HPDE6-E6E7 (cell line): ENCODE results near the gene CTXN1.
"Not testable (repeated sequence)": the region's sequence is repeated elsewhere in the genome, so short reads cannot be mapped to it uniquely, and the experiment has no call there.

Experiments
- DNase-seq: peaks from one replicate; pipeline ENCODE4 v3.0.0; 2011; ENCODE audit warnings: missing footprints; ENCODE audit errors: extremely low spot score

The CTXN1 gene

DNA sequence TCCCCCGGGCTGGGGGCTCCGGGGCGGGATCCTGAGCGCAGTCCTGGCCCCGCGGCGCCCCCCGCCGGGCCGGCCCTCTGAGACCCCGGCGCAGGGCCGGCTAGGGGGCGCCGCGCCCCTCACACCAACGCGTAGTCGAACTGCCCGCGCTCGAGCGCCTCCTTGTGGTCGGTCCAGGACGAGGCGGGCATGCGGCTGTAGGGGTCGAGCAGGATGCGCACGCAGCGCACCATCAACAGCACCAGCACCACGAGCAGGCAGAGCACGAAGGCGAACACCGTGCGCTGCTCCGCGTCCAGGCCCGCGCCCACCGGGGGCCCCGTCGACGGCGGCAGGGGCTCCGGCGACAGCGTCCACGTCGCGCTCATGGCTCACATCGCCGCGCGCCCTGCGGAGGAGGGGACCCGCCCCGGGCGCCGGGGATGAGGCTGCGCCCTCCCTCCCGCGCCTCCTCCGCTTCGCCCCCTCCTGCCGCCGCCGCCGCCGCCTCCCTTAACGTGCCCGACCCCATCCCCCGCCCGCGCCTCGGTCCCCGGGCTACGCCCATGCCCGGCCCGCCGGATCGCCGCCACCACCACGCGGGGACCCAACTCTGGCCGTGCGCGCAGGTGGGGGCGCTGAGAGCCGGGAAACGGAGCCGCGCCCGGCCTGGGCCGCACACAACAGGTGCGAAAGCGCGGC is 624 bp downstream of the CTXN1 start:
- DNase-seq, result no peak

DNA sequence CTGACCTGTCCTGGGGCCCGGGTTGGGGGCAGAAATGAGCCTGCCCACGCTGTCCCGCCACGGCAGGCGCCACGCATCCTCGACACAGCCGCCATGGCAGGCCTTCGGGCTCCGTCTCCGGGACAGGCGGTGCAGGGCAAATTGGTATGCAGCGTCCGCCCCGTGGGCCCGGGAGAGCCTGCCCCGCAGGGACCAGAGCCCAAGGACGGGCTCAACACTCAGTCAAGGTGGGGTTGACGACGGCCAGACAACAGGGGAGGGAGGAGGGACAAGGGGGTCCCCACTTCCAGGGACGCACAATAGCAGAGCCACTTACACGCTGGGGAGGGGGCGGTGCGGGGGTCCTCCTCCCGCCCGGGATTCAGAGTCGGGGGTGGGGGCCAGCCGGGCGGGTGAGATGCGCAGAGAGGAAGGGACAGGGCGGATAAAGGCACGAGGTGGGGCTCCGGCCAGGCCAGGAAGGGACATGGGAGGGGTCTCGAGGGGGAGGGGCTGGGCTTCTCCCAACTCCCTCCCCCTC is 1.2 kb downstream of the CTXN1 start:
- no peak for DNase-seq

DNA sequence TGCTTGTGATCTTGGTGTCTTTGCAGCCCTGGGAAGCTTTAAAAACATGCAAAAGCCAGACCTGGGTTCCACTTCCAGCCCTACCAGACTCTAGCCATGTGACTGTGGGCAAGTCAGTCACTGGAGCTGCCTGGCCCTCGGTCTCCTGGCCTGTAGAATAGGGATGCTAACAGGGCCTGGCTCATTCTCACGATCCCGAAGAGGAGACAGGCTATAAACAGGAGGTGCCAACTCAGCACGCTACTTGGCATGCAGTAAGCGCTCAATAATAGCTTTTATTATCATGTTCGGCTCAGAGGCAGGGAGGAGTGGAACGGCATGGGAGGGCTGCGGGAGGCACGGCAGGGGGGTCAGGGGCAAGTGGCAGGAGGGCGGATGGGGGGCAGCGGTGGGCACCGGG is 1.7 kb downstream of the CTXN1 start:
- DNase-seq, result no peak

DNA sequence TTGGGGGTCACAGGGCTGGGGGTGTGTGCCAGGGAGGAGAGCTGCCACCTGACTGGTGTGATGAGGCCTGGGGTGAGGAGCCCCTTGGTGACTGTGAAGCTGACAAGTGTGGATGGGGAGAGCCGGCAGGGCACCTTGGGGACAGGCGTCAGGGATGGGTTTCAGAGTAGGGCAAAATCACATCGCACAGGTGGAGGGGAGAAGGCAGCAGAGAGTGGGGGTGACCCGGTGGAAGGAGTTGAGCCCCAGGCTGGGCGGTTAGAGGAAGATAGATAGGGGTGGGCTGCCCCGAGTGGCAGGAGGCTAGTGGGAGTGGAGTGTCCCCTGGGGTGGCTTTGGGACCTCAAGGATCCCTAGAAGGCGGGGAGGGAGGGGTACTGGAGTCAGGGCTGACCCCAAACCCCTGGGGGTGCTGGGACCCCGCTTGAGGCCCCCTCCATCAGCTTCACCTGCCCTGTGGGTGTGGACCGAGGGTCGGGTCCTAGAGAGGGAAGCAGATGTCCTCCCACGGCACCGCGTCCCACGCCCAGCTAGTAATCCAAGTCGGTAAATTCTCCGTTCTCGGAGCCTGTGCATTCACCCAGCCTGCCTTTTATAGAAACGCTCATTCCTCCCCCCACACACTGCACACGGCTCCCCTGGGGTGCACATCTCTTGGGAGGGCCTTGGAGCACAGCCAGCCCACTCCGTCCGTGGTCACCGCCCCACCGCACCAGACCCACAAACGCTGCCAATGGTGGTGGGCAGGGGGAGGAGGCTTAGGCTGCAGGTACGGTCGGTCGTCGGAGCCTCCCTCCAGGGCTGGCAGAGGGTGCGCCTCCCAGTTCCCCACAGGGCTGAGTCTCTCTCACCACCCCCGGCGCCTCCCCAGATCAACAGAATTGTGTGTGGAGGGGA is 2.4 kb downstream of the CTXN1 start:
- DNase-seq, result no peak

DNA sequence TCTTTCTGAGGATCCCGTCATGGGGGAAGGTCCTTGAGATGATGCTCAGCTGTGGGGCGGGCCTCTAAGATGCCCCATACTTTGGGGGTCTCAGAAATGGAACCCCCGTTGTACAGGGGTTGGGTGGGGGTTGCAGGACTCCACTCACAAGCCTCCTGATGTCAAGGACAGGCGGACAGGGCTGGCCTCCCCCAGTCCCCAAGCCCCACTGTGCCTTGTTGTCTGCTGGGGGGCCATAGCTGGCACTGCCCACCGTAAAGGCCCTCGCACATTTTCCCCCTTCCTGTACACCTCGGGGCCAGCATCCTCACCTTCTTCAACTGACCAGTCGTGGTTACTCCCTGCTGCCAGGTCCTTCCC is 3.1 kb downstream of the CTXN1 start:
- no peak for DNase-seq

DNA sequence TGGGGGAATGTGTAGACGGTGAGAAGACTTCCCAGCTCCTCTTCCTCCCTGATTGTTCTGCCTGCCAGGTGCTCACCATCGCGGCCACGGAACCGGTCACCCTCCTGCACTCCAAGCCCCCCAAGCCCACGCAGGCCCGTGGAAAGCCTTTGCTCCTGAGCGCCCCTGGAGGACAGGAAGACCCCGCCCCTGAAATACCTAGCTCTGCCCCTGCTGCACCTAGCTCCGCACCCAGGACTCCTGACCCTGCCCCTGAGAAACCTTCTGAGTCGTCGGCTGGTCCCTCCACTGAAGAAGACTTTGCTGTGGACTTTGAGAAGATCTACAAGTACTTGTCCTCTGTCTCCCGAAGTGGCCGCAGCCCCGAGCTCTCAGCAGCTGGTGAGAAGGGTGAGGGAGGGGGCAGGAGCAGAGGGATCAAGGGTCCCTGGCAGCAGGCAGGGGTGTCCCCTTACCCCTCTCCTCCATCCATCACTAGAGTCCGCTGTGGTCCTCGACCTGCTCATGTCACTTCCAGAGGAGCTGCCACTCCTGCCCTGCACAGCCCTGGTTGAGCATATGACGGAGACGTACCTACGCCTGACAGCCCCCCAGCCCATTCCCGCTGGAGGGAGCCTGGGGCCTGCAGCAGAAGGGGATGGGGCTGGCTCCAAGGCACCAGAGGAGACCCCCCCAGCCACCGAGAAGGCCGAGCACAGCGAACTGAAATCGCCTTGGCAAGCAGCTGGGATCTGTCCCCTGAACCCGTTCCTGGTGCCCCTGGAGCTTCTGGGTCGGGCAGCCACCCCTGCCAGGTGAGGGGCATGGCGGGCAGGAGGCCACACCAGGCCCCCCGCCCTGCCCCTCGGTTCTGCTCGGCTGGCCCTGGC is 3.7 kb downstream of the CTXN1 start:
- DNase-seq, result no peak

DNA sequence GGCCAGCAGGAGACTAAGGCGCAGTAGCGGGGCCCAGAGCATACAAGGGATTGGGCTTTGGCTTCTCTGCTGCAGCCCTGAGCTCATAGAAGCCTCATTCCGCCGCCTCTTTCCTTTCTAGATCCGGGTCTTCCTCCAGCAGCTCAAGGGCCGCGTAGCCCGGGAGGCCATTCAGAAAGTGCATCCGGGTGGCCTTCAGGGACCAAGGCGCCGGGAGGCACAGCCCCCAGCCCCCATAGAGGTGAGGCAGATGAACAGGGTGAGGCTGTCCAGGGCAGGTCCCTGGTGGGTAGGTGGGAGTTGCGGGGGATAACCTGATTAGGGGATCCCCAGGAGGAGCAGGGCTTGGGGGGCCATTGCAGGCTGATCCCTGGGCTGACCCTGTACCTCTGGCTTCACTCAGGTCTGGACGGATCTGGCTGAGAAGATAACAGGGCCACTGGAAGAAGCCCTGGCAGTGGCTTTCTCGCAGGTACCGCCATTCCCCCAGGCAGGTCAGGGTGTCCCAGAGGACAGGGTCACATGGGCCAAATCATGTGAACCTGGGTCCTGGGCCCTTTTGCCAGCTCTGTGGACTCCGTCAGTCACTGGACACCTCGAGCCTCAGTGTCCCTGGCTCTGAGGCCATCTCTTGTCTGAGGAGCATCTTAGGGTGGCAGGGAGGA is 4.5 kb downstream of the CTXN1 start:
- DNase-seq, result no peak

DNA sequence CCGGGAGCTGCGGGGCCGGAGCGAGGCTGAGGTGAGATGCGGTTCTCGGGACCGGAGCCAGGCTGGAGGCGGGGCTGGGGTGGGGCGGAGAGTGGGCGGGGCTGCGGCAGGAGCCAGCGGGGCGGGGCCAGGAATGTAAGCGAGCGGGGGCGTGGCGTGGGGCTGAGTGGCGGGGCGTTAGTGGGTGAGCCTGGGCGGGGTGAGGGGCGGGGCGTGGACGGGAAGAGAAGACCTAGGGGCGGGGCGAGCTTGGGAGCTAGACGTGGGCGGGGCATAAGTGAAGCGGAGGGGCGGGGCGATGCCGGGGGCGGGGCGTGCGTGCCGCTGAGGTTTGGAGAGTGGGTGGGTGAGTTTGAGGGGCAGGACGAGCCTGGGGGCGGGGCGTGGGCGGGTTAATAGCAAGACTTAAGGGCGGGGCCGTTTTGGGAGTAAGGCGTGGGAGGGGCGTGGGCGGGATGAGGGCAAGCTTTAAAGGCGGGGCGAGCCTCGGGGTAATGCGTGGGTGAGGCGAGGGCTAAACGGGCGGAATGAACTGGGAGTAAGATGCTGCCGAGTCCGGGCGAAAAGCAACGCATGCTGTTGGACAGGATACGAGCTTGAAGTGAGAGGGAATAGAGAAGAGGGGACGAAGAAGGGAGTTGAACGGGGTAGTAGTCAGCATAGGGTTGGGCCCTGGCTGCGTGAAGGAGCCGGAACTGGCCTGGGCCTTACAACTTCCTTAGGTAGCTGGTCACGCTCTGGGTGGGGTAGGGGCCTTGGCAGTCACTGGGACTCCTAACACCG is 5.2 kb downstream of the CTXN1 start:
- no peak for DNase-seq

DNA sequence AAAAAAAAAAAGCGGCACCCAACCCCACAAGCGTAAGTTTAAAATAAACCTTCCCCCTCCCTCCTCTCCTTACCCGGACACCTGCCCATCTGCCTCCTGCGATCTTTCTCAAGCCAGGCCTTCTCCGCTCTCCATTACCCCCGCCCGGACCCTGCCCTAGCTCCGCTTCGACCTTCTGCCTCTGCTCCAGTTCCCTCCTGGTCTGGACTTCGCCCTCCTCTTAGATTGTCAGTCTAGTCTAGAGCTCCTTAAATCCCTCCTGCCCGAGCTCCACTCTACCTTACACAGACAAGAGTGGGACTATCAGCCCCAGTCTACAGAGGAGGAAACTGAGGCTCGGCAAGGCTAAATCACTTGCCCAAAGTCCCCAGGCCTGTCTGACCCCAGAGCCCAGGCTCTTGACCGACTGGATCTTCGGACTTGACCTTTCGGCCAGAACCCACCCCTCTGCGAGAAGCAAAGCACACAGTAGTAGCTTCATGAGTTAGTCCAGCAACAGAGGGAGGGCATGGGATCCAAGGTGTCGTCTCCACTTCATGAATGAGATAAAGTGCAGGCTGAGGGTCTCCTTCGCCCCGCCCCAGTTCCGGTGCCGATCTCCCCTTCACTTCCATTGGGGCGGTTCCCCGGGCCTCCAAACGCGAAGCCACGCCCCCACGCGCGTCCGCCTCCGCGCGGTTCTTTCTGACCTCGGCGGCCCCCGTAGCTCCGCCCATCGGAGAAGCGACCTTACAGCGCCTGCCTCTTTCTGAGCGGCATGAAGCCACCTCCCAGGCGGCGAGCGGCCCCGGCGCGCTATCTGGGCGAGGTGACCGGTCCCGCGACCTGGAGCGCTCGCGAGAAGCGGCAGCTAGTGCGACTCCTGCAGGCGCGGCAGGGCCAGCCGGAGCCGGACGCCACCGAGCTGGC is 6.1 kb downstream of the CTXN1 start, which contains the start of gene SNAPC2:
SNAPC2 (plus strand) TSS at position 729 of the 909 bp plus-strand sequence; CDS start at position 758, 29 bp downstream.
- DNase-seq, result peak; percentile 82

DNA sequence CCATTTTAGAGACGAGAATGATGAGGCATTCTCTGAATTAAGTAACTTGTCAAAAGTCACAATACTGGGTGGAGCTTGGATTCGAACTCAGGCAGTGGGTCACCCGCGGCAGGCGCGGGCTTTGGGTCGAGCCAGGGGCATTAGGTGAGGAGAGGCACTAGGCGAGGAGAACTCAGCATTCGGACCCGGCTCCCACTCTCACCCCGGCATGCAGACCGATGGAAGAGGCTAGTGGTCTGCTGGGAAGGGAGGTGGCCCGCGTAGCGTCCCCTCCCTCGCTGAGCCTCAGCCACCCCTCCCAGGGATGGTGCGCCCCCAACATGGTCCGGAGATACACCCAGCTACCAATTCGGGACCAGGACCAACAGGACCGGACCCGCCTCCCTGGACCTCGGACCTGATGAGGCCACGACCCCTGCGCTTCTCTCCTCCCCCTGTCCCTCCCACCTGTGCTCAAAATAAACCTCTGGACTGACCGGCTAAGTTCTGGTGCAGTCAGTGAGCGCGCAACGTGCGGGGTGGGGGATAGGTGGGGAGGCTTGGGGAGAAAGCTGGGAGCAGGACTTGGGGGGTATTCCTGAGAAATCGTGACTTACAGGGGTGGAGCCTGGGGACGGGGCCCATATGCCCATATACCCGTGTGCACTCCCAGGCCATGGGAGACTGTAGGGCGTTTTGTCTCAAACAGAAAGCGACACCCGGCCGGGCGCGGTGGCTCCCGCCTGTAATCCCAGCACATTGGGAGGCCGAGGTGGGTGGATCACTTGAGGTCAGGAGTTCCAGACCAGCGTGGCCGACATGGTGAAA is 7.1 kb downstream of the CTXN1 start:
- no peak for DNase-seq

DNA sequence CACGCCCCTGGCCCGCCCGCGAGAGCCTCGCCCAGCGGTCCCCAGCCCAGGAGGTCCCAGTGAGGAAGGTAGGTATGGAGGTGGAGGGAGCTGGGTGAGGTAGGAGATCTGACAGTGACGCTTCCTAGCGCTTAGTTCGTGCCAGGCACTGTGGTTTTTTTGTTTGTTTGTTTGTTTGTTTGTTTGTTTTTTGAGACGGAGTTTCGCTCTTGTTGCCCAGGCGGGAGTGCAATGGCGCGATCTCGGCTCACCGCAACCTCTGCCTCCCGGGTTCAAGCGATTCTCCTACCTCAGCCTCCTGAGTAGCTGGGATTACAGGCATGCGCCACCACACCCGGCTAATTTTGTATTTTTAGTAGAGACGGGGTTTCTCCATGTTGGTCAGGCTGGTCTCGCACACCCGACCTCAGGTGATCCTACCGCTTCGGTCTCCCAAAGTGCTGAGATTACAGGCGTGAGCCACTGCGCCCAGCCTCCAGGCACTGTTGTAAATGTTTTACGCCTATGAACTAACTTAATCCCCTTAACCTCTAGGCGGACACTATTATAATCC is 7.8 kb downstream of the CTXN1 start:
- not testable (repeated sequence) for DNase-seq

DNA sequence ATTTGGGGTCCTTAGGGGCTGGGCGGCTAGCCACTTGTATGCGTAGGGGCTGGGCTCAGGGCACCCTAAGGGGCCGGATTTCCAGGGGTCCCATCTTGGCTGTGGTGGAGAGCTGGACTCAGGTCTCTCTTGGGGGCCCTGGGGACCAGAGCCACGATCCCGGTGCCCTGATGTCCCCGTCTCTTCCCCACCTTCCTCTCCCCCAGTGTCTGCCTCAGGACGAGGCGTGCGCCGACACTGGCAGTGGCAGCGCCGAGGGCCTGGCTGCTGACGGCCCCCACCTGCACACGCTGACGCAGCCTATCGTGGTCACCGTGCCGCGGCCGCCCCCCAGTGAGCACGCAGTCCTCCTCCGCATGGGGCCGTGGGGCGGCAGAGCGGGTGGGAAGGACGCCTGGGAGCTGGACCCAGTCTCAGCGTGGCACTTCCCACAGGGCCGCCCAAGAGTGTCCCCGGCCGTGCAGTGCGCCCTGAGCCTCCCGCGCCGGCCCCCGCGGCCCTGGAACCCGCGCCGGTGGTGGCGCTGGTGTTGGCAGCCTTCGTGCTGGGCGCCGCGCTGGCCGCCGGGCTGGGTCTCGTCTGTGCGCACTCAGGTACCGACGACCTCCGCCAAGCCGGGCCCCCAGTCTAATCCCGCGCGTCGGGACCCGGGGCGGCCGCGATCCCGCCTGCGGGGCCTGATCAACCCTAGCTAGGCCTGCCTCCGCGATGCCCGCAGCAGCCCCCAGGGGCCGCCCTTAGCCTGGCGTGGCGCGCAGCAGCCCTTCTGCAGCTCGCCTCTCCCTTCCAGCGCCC is 8.5 kb downstream of the CTXN1 start:
- DNase-seq, result no peak

DNA sequence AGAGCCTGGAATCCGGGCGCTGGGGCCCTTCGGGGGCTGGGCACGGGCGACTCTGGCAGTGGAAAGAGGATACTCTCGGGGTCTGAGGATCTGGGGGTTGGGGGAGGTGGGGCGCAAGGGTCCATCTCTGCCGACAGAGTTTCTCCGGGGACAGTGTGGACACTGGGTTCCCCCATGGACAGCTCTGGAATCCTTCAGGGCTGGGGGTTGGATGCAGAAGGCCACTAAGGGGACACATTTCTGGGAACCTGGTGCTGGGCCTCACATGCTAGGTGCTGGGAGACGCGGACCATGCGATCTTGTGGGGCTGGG is 9.0 kb downstream of the CTXN1 start:
- DNase-seq, result no peak

DNA sequence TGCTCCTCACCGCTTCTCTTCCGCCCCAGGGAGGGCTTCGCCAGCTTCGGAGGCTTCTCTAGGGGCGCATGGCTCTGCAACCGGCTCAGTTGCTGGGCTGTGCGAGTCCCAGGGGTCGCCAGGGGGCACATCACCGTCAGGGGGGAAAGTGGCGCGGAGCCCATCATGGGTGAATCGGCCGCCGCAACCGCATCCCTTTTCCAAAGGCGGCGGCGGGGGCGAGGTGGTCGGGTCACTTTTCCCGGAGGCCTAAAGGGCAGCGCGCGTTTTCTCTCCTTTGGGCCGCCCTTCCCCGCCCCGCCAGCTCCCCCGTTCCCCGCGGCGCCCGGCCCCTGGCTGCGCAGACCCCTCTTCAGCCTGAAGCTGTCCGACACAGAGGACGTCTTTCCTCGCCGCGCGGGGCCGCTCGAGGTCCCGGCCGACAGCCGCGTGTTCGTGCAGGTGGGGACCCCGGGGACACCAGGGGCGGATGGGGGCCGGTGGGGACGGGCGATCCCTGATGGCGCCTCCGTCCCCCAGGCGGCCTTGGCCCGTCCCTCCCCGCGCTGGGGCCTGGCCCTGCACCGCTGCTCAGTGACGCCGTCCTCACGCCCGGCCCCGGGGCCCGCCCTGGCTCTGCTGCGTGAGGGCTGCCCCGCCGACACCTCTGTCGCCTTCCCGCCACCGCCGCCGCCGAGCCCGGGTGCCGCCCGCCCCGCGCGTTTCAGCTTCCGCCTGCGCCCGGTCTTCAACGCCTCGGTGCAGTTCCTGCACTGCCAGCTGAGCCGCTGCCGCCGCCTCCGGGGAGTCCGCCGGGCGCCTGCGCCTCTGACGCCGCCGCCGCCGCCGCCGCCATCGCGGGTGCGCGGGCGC is 9.6 kb downstream of the CTXN1 start:
- DNase-seq, result no peak

DNA sequence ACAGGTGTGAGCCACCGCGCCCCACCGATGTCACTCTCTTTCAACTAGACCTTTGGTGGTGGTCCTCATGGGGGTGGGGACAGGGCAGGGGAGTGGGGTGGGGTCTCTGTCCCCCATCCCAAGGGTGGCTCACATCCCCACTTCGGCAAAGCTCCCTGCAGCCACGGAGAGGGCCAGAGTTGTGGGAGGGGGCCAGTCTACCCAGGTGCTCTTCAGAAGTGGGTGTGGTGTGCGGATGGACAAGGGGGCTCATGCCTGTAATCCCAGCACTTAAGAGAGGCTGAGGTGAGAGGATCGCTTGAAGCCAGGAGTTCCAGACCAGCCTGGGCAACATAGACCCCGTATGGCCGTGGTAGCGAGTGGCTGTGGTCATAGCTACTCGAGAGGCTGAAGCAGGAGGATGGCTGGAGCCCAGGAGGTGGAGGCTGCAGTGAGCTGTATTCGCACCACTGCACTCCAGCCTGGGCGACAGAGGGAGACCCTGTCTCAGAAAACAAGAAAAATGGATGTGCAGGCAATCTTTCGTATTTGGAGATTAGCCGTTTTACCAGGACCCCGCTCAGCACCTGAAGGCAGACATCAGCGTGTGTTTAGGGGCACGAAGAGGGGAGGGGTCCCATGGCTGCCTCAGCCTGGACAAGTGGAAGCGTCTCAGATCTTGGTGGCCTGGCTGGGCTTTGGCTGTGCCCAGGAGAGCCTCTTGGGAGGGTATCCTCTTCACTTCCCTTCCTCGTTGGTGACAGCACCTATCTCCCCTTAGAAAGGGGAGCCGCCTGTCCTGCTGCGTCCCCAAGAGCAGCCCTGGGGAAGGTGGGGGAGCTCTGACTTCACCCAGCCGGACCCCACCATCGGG is 10.5 kb downstream of the CTXN1 start:
- DNase-seq, result no peak

DNA sequence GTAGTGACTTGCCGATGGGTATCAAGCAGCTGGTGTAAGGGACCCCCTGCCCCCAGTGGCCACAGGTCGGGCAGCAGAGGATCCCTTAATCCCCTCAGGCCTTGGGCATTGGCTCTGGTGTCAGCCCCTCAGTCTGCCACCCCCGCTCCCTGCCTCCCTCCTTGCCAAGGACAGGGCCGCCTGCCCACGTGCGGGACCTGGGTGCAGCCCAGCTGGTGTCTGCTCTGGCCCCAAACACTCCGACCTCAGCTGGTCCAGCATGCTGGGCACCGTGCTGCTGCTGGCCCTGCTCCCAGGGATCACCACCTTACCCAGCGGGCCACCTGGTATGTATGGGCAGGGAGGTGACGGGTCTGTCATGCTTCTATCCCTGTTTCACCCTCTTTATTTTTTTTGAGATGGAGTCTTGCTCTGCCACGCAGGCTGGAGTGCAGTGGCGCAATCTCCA is 11.3 kb downstream of the CTXN1 start, which contains the start of gene TGFBR3L:
TGFBR3L (plus strand) TSS at position 233 of the 448 bp plus-strand sequence.
- DNase-seq, result no peak
